Measurements from ENCODE around the gene RAB10. TPM values are rescaled to one million over a fixed set of nuclear protein-coding genes. Genes with fewer than 3 reads are reported as not detected.

RAB10 gene
- total and polyA plus RNA-seq, 2 of the 13 experiments (the other 11 are each of a cell fraction or from before 2014, with no cell fraction given): 48.2 to 120 TPM

- no peak for TF ChIP-seq ZBTB3 (CRISPR knock-in tag; IDR thresholded peaks at IDR 0.05; ENCODE audit: borderline replicate concordance, low read depth)
- TF ChIP-seq PRDM10 (CRISPR knock-in tag; IDR thresholded peaks at IDR 0.05; ENCODE audit: low read depth): no peak
- no peak for TF ChIP-seq SNAPC4 (CRISPR knock-in tag; IDR thresholded peaks at IDR 0.05)
- TF ChIP-seq ZNF232 (CRISPR knock-in tag; IDR thresholded peaks at IDR 0.05; ENCODE audit: borderline replicate concordance): no peak
- TF ChIP-seq EED (CRISPR knock-in tag; IDR thresholded peaks at IDR 0.05): no peak
- TF ChIP-seq TARDBP (CRISPR knock-in tag; IDR thresholded peaks at IDR 0.05): 0 out of 2 replicates have a peak, but pooled peaks have one; percentile 32
- no peak for TF ChIP-seq JARID2 (CRISPR knock-in tag; IDR thresholded peaks at IDR 0.05; ENCODE audit: insufficient replicate concordance)
- TF ChIP-seq ZFP1 (CRISPR knock-in tag; IDR thresholded peaks at IDR 0.05): no peak
- peak; percentile 78 for TF ChIP-seq ZNF121 (CRISPR knock-in tag; IDR thresholded peaks at IDR 0.05)
- no peak for TF ChIP-seq ZNF382 (CRISPR knock-in tag; IDR thresholded peaks at IDR 0.05; ENCODE audit: borderline replicate concordance)
- TF ChIP-seq ZNF615 (CRISPR knock-in tag; IDR thresholded peaks at IDR 0.05; ENCODE audit: borderline replicate concordance): no peak
- TF ChIP-seq ZNF557 (CRISPR knock-in tag; IDR thresholded peaks at IDR 0.05): no peak
- TF ChIP-seq HIVEP1 (CRISPR knock-in tag; IDR thresholded peaks at IDR 0.05): no peak
- no peak for TF ChIP-seq LCORL (IDR thresholded peaks at IDR 0.05)
- no peak for TF ChIP-seq LCORL (CRISPR knock-in tag; IDR thresholded peaks at IDR 0.05)
- TF ChIP-seq ARID5B (CRISPR knock-in tag; IDR thresholded peaks at IDR 0.05): peak; percentile 43; the same call in 1 of the 2 replicates
- TF ChIP-seq YY1 (IDR thresholded peaks at IDR 0.05; ENCODE audit: insufficient read depth, insufficient replicate concordance, low read depth, low read length): no peak
Observed at GRCh38 chr2:26058390-26058789, 24.5 kb downstream of the RAB10 start (continued).

All from HepG2 (cell line).